Measurements from ENCODE around the gene ITGA7.
"Not testable (repeated sequence)": the region's sequence is repeated elsewhere in the genome, so short reads cannot be mapped to it uniquely, and the experiment has no call there.

ITGA7 gene

GRCh38 chr12:55679691-55680090, 28.0 kb downstream of the ITGA7 start:
- no peak for DNase-seq

GRCh38 chr12:55676707-55677106, 31.0 kb downstream of the ITGA7 start:
- no peak for DNase-seq

GRCh38 chr12:55675666-55676065, 32.0 kb downstream of the ITGA7 start:
- DNase-seq = no peak

- no peak for DNase-seq
These were observed 34.1 kb downstream of the ITGA7 start for GRCh38 chr12:55673638-55674037.

- DNase-seq = no peak
These were observed 36.0 kb downstream of the ITGA7 start for GRCh38 chr12:55671746-55672145.

GRCh38 chr12:55670276-55670675, 37.4 kb downstream of the ITGA7 start:
- no peak for DNase-seq

- no peak for DNase-seq
These were observed 41.2 kb downstream of the ITGA7 start for GRCh38 chr12:55666508-55666907.

- no peak for DNase-seq
These were observed 42.9 kb downstream of the ITGA7 start for GRCh38 chr12:55664826-55665225.

GRCh38 chr12:55663391-55663790, 44.3 kb downstream of the ITGA7 start:
- DNase-seq = no peak

- no peak for DNase-seq
These were observed 48.0 kb downstream of the ITGA7 start for GRCh38 chr12:55659486-55660385.

GRCh38 chr12:55658635-55659391, 48.9 kb downstream of the ITGA7 start:
- no peak for DNase-seq

- DNase-seq = no peak
These were observed 49.5 kb downstream of the ITGA7 start for GRCh38 chr12:55658212-55658611.

GRCh38 chr12:55657212-55657611, 50.5 kb downstream of the ITGA7 start:
- no peak for DNase-seq

- no peak for DNase-seq
These were observed 53.0 kb downstream of the ITGA7 start for GRCh38 chr12:55654511-55655214.

GRCh38 chr12:55653031-55653430, 54.7 kb downstream of the ITGA7 start:
- DNase-seq = no peak

- DNase-seq = no peak
These were observed 55.4 kb downstream of the ITGA7 start for GRCh38 chr12:55652352-55652751.

- no peak for DNase-seq
These were observed 56.4 kb downstream of the ITGA7 start for GRCh38 chr12:55651299-55651683.

- not testable (repeated sequence) for DNase-seq
These were observed 56.9 kb downstream of the ITGA7 start for GRCh38 chr12:55650620-55651298.

GRCh38 chr12:55647027-55647426, 60.7 kb downstream of the ITGA7 start:
- no peak for DNase-seq

- DNase-seq = no peak
These were observed 63.1 kb downstream of the ITGA7 start for GRCh38 chr12:55644591-55644990.

GRCh38 chr12:55642669-55643068, 65.0 kb downstream of the ITGA7 start:
- no peak for DNase-seq

- DNase-seq = no peak
These were observed 65.4 kb downstream of the ITGA7 start for GRCh38 chr12:55642267-55642666.

- no peak for DNase-seq
These were observed 66.1 kb downstream of the ITGA7 start for GRCh38 chr12:55641595-55641994.
